Pancreas (tissue), 10 donors: Measurements from ENCODE around the gene QRICH1. TPM values are rescaled to one million over a fixed set of nuclear protein-coding genes. Genes with fewer than 3 reads are reported as not detected.

Source experiments
- ATAC-seq, 4 donors: fragments of 200-7000 bp; cut with Tn5 transposase; one replicate each; pipeline versions ENCODE4 v1.8.0 to v1.9.1; 2020; ENCODE audit warnings: mild to moderate bottlenecking in 4 of 4, moderate library complexity in 4 of 4
- DNase-seq, 6 donors: peaks; one replicate each; pipeline ENCODE4 v3.0.0-alpha.2; 2020
- FAIRE-seq: peaks from 2 replicates; lab custom pipeline; 2012; peaks lifted over from hg19 to GRCh38; lab: Jason Lieb, UNC
- H3K27ac ChIP-seq, 4 donors: fragments of 200-600 bp; sonication (generic); 1 replicate in 3 of 4; 2 replicates in 1 of 4; pipeline versions ENCODE4 v1.5.0 to v1.8.0; 2020
- H3K27me3 ChIP-seq, 4 donors: fragments of 200-600 bp; one replicate each; pipeline ENCODE4 v1.8.0; 2021
- H3K36me3 ChIP-seq, 3 donors: fragments of 200-600 bp; sonication (generic) in 1 of 3; one replicate each; pipeline versions ENCODE4 v1.5.0 to v1.8.0; 2020 to 2021
- H3K4me1 ChIP-seq, 3 donors: fragments of 200-600 bp; one replicate each; pipeline ENCODE4 v1.8.0; 2021
- H3K4me3 ChIP-seq, 4 donors: fragments of 200-600 bp; sonication (generic) in 2 of 4; one replicate each; pipeline versions ENCODE4 v1.5.0 to v1.8.0; 2020 to 2021
- H3K9me3 ChIP-seq, 4 donors: fragments of 200-600 bp; one replicate each; pipeline ENCODE4 v1.8.0; 2021
- CTCF ChIP-seq, 4 donors: fragments of 200-600 bp; sonication (generic) in 3 of 4; IDR thresholded peaks; one replicate each; pipeline versions ENCODE4 v1.5.0 to v1.8.0; 2021; ENCODE audit warnings: antibody characterized with exemption in 4 of 4
- WGBS, 2 donors: extraction: QIAGEN DNeasy Blood & Tissue Kit; methylation state at CpG; one replicate each; pipeline ENCODE4 v1.1.7; 2013; 5-methylcytosine and 5-hydroxymethylcytosine counted together
- intact Hi-C, 3 donors: fragments of 100-400 bp; cut with DNase I; formaldehyde crosslinking; loops; one replicate each; pipeline versions ENCODE4 v1.11.1 to v1.14.2; 2022
- polyA plus RNA-seq, 2 donors: library from polyadenylated mRNA; stranded (reverse); fragments of 200-250 nt; gene quantifications; one replicate each; pipeline ENCODE4 v1.2.3, GENCODE V29; 2013
- total RNA-seq, 6 donors: library from RNA; stranded (reverse); fragmentation: NEBNext Ultra II Directional in 4 of 6; extraction: Animal tissue kit (Norgen Biotek cat#: 25700) in 4 of 6; gene quantifications; one replicate each; pipeline versions ENCODE4 v1.2.1 to v1.2.4, GENCODE V29; 2021 to 2023
- donor health status: healthy with polysubstance abuse.
- donor health status: DM: no; HTN: no; CAD: no; lungs with moderate emphysema.
- donor health status: DM: no; HTN: no; CAD: no.
- donor health status: control.
- donor health status: control.
- donor health status: Bipolar disorder and iron deficiency.
- donor health status: DM: yes; HTN: yes; CAD: no.
- donor health status: DM: no; HTN: no; CAD: no.
- donor health status: DM: no; HTN: no; CAD: no.
- donor health status: DM: yes; HTN: yes; CAD: no.

QRICH1 gene
- total and polyA plus RNA-seq, 8 donors = 20.9 to 48.1 (median 30.4) TPM

- H3K27me3 ChIP-seq = no peaks in the 10 kb centered on the region
- H3K4me1 ChIP-seq = no peaks in the 10 kb centered on the region
- peaks cover 17 to 69% (median 60%) of the 10 kb centered on the region in 3 donors for H3K36me3 ChIP-seq
- DNase-seq (no peak), FAIRE-seq (no peak), ATAC-seq (no peak)
- H3K4me3 ChIP-seq = no peak overlapping the region
- no peak for TF ChIP-seq CTCF (IDR thresholded peaks at IDR 0.05)
- intact Hi-C loops = no loop called here
- 80 to 83% methylated on average over 13 of the region's 13 CpGs for WGBS, 2 donors
- no peaks in the 10 kb centered on the region for H3K9me3 ChIP-seq
- no peak overlapping the region for H3K27ac ChIP-seq
Measured at GRCh38 chr3:49110780-49111179, 16.9 kb upstream of the QRICH1 start.

DNA sequence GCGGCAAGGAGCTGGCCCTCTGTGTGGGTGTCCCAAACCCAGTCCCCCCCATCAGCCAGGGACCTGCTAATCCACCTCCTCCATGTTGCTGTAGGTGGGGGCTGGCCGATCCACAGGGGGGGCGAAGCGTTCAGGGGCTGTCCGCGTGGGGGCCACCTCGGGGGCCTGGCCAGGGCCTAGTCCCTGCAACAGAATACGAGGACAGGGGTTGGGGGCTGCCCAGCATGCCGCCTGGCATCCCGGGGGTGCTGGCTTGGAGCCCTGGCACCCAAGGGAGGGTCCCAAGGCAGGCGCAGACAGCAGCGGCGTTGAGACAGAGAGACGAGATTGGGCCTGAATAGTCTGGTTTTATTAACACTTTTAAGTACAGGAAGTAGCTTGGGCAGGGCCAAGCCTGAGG is 14.5 kb upstream of the QRICH1 start:
- peaks cover 12 to 45% (median 38%) of the 10 kb centered on the region in 3 donors for H3K36me3 ChIP-seq
- peak in 1 of 6 donors; percentile 60 for DNase-seq
- H3K4me3 ChIP-seq = no peak overlapping the region
- no peak for FAIRE-seq
- WGBS, 2 donors = 75 to 78% methylated on average over 14 of the region's 14 CpGs
- H3K4me1 ChIP-seq = peaks cover 5 to 12% (median 6%) of the 10 kb centered on the region in 3 donors
- intact Hi-C loops = no loop called here
- ATAC-seq = no peak
- no peaks in the 10 kb centered on the region for H3K27me3 ChIP-seq
- H3K9me3 ChIP-seq = no peaks in the 10 kb centered on the region
- no peak overlapping the region for H3K27ac ChIP-seq
- no peak for TF ChIP-seq CTCF (IDR thresholded peaks at IDR 0.05)

DNA sequence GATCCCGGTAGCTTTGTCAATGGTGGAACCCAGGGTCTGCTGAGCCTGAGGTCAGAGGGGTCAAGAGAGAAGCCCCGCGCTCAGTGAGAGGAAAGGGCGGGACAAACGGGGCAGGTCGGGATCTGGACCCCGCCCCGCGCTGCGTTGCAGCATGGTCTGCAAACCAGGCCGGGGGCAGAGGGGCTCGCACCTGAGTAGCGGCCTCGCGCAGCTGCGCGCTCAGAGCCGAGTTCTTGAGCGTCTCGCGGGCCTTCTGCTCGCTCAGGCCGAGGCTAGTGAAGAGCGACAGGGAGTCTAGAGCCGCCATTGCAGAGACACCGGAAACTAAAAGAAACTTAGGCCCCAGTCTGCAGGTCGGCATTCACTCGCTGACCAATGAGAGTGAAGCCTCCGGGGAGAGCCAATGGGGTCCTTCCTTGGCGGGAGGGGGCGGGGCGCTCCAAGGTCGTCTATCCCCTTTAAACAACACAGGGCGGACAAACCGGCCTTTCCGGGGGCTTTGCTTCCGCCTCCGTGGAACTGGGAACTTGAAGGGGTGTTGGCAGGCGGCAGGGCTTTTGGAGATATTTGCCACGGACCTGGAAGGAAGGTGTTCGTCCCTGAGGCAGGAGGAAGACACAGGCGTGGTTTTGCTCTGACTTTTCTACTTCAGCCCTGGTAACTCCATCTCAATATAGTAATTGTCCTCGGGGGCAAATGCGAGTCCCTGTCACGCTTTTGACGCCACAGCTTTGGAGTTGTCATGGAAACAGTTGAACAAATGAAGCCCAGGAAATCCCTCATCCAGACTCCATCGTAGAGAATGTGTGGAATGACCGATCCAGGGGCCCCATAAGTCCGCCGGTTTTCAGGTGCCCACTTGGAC is 10.8 kb upstream of the QRICH1 start, which contains the start of gene QARS1:
Gene QARS1, minus strand, starts transcription at position 331 of the 865 bp plus-strand sequence. Its CDS starts 24 bp downstream, at position 307.
- ATAC-seq (peak; percentile 98 to 100 (median 99)), DNase-seq (peak; percentile 90 to 96 (median 91)), FAIRE-seq (peak; percentile 85)
- Histone ChIP-seq H3K9me3 (no peaks in the 10 kb centered on the region), H3K4me3 (peak within 1 kb of the TSS; percentile 65 to 99 (median 80)), H3K27me3 (no peaks in the 10 kb centered on the region), H3K4me1 (peaks cover 5 to 14% (median 7%) of the 10 kb centered on the region in 3 donors), H3K36me3 (peaks cover 3 to 32% (median 20%) of the 10 kb centered on the region in 3 donors), H3K27ac (peak within 1 kb of the TSS; percentile 33 to 74 (median 66))
- 1 to 2% methylated on average over 50 of the region's 50 CpGs for whole genome bisulfite sequencing, 2 donors
- intact Hi-C loops = no loop called here
- no peak for TF ChIP-seq CTCF (IDR thresholded peaks at IDR 0.05)

DNA sequence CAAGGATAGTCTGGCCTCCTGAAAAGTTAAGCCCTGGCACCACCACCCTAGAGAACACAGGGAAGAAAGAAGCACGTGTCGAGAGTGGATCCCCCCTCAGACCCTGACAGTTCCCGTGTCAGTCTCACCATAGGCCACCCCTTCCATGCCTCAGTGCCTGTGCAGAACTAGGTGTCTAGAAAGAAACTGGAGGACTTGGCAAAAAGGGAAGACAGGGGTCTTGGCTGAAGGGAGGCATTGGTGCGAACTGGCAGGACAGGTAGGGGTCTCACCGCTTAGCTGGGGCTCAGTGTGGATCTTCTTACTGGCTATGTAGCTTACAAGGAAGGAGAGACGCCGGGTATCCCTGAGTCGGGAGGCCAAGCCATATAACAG is 10.2 kb upstream of the QRICH1 start:
- DNase-seq = peak in 1 of 6 donors; percentile 20
- H3K27ac ChIP-seq = peak overlapping the region; percentile 33 to 74 (median 66)
- H3K4me3 ChIP-seq = peak overlapping the region; percentile 65 to 99 (median 80)
- WGBS, 2 donors = 1% methylated on average over 8 of the region's 8 CpGs
- TF ChIP-seq CTCF (IDR thresholded peaks at IDR 0.05) = no peak
- peaks cover 5 to 14% (median 7%) of the 10 kb centered on the region in 3 donors for H3K4me1 ChIP-seq
- FAIRE-seq = no peak
- H3K9me3 ChIP-seq = no peaks in the 10 kb centered on the region
- intact Hi-C loops = no loop called here
- H3K36me3 ChIP-seq = peaks cover 3 to 32% (median 23%) of the 10 kb centered on the region in 3 donors
- ATAC-seq = no peak
- no peaks in the 10 kb centered on the region for H3K27me3 ChIP-seq
